Measurements from ENCODE around the gene MEDAG.

Gene MEDAG

GRCh38 chr13:30872685-30873461, 33.2 kb upstream of the MEDAG start:
- DNase-seq (ENCODE audit: low spot score) = no peak

DNA sequence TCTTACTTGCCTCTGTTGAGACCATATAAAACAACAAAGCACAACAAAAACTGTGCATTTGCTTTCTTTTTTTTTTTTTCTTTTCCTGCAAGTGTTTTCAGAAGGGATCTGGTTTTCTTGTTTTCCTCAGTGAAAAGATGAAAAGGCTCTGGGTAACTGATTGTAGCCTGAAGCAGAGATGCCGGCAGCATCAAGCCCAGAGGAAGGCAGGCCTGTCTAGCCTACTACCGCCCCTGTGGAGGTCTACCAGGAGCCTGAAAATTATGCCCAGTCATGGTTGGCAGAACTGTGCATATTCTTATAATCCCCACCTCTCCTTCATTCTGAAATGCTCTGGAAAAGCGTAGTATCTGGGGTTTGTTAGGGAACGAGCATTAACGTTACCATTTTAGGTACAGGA, 32.6 kb upstream of the MEDAG start:
- DNase-seq (ENCODE audit: low spot score) = no peak

GRCh38 chr13:30874111-30874510, 32.0 kb upstream of the MEDAG start:
- no peak for DNase-seq (ENCODE audit: low spot score)

GRCh38 chr13:30874561-30874960, 31.5 kb upstream of the MEDAG start:
- DNase-seq (ENCODE audit: low spot score) = no peak

DNA sequence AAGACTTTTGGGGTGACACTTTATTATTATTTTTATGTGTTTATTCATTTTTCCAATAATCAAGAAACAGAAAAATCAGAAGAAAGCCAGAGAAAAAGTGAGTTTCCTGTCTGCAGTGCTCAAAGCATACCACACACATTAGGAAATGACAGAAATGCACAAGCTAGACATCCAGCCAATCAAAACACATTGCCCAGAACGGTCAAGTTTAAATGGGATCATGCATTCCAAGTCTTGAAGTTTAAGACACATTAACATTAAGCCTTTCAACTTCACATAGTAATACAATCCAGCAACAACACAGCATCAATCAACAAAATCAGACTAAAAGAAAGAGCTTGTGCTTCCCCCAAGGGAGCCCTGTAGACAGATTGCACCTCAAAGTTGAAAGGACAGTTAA, 28.7 kb upstream of the MEDAG start:
- no peak for DNase-seq (ENCODE audit: low spot score)

GRCh38 chr13:30880151-30880855, 25.8 kb upstream of the MEDAG start:
- no peak for DNase-seq (ENCODE audit: low spot score)

- no peak for DNase-seq (ENCODE audit: low spot score)
Observed at GRCh38 chr13:30880856-30881155, 25.3 kb upstream of the MEDAG start.

GRCh38 chr13:30881191-30881651, 24.9 kb upstream of the MEDAG start:
- DNase-seq (ENCODE audit: low spot score) = no peak

- no peak for DNase-seq (ENCODE audit: low spot score)
Observed at GRCh38 chr13:30882026-30882850, 23.8 kb upstream of the MEDAG start.

DNA sequence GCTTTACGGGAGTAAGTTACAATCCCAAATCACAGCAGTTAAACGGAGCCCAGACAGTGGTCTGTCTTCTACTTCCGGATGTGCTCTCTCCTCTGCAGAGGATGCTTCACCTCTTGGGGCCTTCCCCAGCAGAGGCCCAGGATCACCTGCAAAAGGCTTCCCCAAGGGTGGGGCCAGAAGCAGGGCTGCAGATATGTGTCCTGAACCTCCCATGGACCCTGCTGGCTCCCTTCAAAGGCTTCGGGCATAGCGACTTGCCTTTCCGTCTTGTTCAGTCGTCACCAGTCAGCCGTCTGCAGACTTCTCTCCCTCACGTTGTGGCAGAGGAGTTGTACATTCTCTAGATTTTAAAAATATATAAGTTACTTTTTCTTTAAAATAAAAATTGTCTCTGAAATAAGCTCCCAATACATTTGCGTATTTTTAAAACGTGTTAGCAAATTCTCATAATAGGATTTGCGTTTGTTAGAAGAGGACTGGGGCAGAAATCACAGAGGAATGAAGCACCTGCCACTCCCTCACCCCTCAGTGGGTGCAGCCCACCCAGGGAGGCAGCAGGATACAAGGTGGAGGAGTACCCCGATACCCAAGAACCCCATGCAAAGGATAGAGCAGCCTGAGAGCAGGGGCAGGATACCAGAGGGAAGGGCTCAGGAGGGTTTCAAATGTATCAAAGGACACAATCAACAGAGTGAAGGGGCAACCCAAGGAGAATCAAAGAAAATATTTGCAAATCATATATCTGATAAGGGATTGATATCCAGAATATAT, 22.9 kb upstream of the MEDAG start:
- DNase-seq (ENCODE audit: low spot score) = no peak

GRCh38 chr13:30884543-30884942, 21.5 kb upstream of the MEDAG start:
- DNase-seq (ENCODE audit: low spot score) = no peak

DNA sequence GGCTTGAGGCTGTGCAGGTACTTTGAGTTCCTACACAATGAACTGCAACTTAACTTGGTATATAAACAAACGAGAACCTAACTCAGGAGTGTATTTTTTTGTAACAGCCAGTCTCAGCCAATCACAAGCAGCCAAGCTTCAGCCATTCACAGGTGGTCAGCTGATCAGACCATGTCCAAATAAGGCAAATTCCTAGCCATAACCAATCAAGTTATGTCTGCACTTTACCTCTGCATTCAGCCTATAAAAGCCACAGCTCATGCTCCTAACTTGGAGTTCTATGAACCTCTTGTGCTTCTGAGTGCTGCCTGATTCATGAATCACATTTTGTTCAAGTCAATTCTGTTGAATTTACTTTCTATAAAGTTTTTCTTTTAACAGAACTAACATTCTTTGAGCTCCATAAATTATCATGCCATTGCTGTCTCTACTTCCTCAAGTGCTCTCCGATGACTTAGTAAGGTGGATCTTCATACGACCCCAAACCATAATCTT, 16.8 kb upstream of the MEDAG start:
- DNase-seq (ENCODE audit: low spot score) = no peak

DNA sequence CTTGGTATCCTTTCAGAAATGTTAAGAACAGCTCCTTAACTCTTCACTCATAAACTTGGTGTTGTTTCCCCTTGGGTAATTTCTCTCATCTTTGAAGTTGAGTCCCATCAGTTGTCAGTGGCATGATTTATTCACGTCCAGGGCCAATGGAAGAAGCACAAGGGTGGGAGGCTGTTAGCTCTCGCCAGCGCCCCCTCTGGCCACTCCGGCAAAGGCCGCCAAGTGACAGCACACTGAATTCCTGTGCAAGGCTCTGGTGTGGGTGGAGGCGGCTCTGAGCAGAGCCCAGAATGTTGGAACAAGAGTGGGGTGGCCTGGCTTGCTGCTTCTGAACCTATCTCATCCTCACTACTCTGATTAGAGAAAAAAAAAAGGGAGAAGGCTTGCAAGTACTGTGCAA, 13.1 kb upstream of the MEDAG start:
- no peak for DNase-seq (ENCODE audit: low spot score)

DNA sequence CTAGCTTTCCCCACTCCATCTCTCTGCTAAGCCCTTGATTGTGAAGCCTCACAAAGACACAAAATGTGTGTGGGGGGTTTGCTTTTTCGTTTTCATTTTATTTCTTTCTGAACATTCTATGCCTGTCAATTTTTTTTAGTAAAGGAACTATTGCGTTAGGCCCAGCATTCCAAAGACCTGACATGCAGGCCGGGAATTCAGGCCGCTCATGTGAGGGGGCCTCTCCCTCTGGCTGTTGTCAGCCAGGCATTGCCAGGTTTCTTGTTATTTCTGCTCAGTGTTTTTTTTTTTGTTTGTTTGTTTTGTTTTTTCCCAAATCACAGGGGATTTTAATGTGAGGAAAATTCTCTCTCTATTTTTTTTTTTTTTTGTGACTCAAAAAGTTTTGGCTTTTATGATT, 10.3 kb upstream of the MEDAG start:
- DNase-seq (ENCODE audit: low spot score) = no peak

GRCh38 chr13:30898070-30898469, 8.0 kb upstream of the MEDAG start:
- no peak for DNase-seq (ENCODE audit: low spot score)

DNA sequence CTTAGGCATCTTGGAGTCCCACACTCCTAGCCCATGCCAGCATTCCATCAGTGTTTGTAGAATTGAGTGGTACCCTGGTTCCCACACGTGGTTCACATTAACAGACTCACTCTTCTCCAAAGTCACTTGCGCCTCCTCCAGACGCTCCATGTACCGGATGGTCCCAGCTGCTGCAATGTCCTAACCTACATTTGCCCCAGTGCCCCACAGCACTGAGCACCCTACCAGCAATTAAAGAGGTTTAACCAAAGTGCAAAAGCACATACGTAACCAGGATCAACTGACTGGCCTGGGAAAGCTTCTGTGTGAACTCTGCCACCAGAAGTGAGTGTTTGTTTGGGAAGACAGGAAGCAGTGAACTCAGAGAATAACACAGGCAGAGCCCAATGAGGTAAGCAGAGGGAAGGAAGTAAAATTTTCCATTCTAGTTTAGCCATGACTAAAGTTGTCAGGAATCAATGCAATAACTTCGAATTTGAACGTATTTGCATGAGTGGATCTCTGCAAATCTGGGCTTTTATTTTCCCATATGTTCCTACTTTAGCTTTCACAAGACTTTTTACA, 7.3 kb upstream of the MEDAG start:
- DNase-seq (ENCODE audit: low spot score) = no peak

DNA sequence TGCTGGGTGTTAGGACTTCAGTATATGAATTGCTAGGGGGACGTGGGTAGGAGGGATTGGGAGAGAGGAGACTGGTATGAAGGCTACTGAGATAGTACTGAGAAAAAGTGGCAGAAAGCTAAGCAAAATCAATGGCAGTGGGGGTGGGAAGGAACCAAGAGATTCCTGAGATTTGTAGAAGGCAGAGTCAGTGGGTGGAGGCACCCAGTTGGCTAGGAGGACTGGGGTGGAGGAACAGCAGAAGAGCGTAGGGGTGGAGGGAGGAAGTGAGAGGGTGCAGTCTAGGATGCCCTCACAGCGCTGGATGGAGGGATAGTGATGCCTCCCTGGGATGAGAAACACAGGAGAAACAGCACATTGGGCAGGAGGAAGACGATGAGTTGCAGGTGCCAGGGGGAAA, 5.6 kb upstream of the MEDAG start:
- DNase-seq (ENCODE audit: low spot score) = no peak

- DNase-seq (ENCODE audit: low spot score) = no peak
Observed at GRCh38 chr13:30900952-30901749, 4.9 kb upstream of the MEDAG start.

GRCh38 chr13:30904043-30904442, 2.0 kb upstream of the MEDAG start:
- no peak for DNase-seq (ENCODE audit: low spot score)

- DNase-seq (ENCODE audit: low spot score) = no peak
Observed at GRCh38 chr13:30906411-30907051, 460 bp downstream of the MEDAG start.
